HG02970 (cell line): ENCODE data around the gene AKAP12.
"Not testable (repeated sequence)": the region's sequence is repeated elsewhere in the genome, so short reads cannot be mapped to it uniquely, and the experiment has no call there.

Experiments used
- ATAC-seq: cut with Tn5 transposase; IDR thresholded peaks from one replicate; pipeline ENCODE4 v1.9.1; 2021; ENCODE audit warnings: mild to moderate bottlenecking, moderate library complexity, moderate number of reproducible peaks; ENCODE audit not compliant: unreplicated experiment, low FRiP score

The AKAP12 gene

DNA sequence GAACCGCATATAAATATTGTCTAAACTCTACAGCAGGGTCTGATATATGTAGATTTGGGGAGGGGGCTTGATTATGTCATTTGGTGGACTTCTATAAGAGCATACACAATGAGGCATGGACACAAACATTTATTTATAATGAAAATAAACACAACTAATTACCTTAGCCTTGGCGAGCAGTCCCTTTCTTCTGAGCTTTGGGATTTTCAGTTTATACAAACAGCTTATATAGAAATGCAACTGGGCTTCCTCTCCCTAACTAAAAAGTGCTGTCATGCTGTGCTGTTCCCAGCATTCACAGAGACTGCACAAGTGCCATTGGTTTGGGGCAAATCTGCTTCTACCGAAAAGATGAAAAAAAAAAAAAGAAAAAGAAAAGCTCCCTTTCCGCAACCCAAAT is 69.9 kb downstream of the AKAP12 start:
- ATAC-seq, result no peak

DNA sequence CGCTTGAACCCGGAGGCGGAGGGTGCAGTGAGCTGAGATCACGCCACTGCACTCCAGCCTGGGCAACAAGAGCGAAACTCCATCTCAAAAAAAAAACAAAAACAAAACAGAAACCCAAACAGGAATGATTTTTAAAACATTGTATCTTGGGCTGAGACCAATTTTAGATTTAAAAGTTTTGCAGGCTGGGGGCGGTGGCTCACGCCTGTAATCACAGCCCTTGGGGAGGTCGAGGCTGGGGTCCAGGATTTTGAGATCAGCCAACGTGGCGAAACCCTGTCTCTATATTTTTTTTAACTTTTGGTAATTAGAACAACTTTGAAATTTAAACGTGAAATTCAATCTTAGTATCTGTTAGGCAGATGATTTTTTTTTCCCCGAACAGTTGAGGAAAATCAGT is 70.5 kb downstream of the AKAP12 start:
- ATAC-seq, result no peak

DNA sequence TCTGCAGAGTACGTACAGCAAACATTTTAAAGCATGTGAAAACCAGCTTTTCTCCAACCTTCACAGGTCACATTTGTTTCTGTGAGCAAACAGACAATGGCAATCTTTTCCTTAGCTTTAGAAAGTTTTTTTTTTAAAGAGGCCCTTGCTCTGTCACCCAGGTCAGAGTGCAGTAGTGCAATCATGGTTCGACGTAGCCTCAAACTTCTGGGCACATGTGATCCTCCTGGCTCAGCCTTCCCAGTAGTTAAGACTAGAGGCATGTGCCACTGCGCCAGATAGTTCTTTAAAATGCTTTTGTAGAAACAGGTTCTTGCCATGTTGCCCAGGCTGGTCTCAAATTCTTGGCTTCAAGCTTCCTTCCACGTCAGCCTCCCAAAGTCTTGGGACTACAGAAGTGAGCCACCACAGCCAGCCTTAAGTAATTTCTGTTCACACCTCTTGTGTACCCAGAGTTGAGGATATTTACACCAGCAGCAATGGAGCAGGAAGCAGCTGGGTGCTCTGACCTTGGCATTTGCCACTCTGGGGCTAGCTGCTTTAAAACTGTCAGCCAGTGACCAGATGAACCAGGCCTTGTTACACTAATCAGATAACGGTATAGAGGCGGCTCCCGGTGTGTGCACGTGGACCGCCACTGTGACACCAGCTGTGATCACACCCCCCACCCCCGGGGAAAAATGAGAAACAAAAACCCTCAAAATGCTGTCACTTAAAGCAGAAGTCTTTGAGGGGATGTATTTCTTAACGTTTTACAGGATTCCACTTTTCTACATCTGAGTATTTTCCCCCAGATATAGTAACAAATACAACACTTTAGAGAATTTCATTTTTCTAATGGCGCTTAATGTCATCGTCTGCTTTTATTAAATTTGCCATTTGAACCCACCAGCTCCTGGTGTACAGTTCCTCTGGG is 71.3 kb downstream of the AKAP12 start:
- no peak for ATAC-seq

DNA sequence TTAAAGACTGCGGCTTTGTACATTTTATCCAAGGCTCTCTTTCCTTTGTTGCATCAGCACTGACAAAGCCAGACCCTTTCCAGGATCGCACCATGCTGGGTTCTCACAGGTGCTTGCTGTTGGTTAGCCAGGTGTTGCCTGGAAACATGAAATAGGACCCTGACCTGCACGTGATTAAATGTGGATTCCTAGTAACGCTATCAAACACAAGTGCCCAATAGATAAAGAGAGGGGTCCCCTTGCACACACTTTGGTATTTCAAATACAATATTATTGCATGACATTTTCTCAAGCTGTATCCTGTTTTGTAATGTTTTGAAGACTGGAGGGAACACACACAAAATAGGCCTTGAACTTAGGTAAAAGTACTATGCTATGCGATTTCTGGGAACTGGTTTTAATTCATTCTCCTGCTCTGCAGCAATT is 73.3 kb downstream of the AKAP12 start:
- no peak for ATAC-seq

DNA sequence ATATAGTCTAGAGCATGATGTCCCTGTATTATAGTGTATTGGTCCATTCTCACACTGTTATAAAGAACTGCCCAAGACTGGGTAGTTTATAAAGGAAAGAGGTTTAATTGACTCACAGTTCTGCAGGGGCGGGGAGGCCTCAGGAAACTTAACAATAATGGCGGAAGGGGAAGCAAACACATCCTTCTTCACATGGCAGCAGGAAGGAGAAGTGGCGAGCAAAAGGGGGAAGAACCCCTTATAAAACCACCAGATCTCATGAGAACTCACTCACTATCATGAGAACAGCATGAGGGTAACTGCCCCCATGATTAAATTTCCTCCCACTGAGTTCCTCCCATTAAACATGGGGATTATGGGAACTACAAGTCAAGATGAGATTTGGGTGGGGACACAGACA is 75.9 kb downstream of the AKAP12 start:
- ATAC-seq, result not testable (repeated sequence)

DNA sequence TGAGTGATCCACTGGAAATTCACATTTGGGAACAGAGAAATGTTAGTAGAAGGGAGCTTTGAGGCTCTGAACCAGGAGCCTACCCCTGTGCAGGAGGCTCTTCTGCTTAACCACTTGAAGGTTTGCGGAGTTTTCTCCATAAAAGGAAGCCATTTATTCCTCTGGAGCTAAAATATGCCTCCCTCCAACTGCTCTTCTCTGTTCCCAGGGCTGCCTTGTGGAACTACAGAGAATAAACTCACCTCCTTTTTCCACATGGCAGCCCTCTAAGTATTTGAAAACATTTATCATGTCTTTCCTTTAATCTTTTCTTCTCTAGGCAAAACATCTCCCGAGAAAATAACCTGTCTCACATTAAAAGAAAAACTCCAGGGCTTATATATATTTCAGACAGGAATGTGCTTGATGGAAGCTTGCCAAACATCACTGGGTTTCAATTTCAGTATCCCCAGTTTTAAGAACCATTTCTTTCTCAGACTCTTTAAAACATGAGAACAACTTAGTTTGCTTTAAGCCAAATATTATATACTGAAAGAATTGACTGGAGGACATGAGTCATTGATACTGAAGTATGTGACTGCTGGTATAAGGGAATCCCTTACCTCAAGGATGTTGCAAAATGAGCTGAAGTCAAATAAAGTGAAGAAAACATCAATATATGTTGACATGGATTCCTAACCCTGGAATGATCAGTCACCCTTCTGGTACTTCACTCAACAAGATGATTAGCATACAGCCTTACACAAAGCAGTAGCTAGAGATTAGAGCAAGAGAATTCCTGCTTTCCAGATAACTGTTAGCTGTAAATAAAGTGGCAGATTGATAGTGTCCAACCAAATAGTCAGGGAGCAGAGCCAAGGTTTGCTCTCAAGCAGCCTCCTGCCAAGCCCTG is 77.6 kb downstream of the AKAP12 start:
- no peak for ATAC-seq

DNA sequence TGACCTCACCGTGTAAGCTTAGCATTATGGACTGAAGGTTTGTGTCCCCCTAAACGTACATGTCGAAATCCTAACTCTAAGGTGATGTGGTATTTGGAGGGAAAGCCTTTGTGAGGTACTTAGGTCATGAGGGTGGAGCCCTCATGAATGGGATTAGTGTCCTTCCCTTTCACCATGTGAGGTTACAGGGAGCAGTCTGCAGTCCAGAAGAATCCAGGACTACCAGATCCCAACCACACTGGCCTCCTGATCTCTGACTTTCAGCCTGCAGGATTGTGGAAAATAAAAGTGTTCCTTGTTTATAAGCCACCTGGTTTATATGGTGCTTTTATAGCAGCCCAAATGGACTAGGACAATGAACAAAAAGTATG is 78.2 kb downstream of the AKAP12 start:
- ATAC-seq, result no peak

DNA sequence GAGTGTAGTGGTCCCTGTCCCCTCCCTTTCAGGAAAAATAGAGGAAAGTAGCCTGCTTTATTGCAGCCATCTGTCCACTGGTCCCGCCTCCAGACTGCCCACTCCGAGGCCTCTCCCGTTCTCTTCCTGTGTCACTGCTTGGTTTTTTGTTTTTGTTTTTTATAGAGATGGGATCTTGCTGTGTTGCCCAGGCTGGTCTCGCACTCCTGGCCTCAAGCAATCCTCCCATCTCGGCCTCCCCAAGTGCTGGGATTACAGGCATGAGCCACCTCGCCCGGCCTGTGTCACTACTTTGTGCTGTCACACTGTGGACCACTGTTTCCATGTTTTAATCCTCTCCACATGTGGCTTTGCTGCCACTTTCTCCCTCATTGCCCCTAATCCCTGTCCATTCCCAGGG is 80.4 kb downstream of the AKAP12 start:
- ATAC-seq, result no peak

DNA sequence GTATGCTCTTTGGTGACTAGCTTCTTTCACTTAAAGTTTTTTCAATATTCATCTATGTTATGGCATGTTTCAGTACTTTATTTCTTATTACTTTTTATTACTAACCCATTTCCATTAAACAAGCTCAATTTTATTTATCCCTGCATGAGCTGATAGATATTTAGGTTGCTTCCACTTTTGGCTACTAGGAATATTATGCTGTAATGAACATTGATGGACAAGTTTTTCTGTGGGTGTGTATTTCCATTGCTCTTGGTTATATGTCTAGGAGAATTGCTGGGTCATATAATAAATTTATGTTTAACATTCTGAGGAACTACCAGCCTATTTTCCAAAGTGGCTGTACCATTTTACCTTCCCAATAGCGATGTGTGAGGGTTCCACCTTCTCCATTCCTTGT is 81.7 kb downstream of the AKAP12 start:
- no peak for ATAC-seq

DNA sequence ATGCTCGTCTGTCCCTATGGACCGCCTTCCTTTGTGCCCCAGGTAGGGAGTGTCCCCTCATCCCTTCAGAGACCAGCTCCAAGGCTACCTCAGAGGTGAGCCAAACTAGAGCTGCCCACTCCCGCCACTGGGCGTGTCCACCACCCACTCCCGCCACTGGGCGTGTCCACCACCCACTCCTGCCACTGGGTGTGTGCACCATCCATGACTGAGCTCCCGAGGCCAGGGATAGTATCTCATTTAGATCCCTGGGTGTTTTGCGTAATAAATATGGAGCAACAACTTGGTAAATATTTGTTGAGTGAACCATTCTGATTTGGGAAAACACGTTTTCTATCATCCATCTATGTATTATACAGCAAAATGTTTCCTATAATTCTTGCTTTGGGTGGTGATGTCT is 82.8 kb downstream of the AKAP12 start:
- no peak for ATAC-seq

DNA sequence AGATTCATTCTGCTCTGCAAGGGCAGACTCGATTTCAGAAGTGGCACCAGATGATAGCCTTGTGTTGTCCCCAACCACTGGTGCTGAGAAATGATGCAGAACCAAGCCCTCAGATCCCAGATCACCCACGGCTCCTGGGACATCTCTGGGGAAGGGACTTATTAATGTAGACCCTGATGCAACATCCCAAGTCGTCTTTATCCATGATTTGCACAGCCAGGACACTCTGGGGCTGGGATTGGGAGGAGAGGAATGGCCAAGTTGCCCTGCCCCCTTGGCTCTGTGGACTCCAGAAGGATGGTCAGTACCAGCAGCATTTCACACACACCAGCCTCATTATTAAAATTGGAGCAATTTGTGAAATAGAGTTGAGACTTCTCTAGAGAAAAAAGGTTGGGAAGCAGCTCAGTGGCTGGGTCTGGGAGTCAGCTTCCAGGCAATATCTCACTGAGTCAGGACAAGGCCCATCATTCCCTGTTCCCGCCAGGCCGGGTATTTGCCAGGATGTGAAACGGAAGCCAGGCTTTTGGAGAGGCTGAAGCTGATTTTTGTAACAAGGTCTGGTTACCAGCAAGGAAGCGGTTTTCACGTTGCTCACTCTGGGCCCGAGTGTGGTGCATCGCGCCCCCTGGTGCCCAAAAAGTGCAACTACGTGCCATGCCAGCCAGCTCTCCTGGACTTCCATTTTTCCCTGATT is 84.2 kb downstream of the AKAP12 start:
- ATAC-seq, result no peak

DNA sequence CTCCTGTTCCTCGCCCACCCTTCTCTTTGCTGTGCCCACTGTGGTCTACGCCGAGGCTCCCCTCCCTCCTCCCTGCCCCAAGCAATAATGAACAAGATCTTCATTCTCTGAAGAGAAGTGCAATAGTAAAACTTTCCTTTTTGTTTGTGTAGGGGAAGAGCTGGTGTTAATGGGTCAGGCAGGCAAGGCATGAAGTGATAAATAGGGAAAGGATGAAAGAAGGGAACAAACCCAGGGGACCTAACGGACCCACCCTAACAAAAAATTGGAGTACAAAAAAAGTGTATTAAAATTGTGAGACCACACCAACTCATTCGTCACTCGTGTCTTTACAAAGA is 84.7 kb downstream of the AKAP12 start:
- no peak for ATAC-seq

DNA sequence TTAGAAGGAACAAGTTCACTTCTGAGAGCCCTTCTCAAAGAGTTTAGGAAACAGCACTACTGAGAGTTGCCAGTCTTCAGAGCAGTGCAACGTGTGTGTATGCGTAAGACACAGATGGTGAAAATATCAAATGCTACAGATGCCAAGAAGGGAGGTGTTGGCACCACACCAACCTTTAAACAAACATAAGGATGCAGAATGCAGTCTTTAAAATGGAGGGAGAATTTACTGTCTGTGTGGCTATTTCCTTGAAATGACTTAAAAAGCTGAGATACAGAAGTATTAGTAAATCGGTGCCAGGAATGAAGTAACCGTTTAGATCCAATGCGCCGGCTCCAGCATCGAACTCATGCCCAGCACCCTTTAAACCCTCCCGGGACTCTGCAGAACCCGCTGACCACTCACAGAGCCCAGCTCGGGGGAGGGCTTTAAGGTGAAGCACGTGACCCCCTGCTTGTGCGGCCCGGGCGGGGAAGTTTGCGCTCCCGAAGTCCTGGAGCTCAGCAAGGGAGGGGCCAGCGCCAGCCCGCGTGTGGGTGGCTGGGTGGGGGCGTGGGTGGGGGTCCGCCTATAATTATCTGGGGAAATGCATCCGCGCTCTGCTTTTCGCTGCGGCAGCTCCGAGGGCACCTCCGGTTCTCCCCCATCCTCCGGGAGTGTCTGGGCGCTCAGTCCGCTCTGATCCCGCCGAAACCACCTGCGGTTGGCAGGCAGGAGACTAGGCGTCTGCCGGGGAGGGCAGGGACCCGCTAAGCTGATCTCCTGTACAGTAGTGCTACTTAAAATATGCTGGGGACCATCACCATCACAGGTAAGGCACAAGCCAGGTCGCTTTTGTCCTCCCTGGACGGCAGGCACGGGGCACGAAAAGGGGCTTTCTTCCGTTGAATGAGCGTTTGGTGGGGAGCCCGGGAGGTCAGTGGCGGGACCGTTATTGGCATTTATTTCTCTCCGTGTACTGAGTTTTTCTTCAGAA is 85.6 kb downstream of the AKAP12 start:
- ATAC-seq, result no peak

DNA sequence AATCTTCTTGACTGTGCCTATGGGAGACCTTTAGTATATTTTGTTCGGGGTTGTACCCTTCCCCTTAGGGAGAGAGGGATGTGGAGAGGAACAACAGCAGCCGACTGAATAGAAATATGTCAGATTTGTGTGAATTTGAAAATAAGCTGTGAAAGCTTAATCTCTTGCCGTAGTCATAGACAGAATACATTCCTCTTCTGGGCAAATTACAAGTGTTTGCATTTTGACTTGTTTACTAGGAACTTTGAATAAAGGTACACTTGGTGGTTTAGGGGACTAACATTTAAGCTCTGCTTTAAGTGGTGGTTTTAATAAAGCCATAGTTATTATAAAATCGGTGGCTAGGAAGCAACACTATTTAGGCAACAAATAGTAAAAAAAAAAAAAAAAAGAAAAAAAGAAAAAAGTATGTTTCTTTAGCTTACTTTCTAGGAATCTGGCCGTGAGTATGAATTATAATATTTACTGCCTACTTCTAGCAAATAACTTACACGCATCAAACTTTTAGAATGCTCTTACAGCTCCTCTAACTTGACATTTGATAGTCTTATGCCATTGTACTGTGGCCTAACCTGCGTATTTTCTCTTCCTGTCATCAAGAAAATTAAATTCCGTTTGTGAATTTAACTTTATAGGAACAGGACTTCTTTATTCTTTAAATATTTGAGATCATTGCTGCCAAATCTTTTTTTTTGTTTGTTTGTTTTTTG is 86.5 kb downstream of the AKAP12 start:
- ATAC-seq, result no peak

DNA sequence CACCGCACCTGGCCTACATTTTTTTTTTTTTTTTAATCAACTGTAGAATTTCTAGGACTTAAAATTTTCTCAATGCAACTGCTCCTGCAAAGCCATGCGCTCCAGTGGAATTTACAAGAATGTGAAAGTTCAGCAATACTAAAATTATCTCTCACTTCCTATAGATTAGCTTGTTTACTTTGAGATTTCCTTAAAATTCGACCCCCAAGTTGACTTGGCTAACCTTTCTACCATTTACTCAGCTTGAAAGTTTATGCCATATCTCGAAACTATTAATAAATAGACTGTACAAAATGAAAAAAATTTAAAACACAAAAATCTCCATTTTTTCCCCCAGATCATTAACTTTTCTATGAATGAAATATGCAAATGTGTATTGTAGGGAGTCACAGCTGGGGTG is 87.3 kb downstream of the AKAP12 start:
- no peak for ATAC-seq

DNA sequence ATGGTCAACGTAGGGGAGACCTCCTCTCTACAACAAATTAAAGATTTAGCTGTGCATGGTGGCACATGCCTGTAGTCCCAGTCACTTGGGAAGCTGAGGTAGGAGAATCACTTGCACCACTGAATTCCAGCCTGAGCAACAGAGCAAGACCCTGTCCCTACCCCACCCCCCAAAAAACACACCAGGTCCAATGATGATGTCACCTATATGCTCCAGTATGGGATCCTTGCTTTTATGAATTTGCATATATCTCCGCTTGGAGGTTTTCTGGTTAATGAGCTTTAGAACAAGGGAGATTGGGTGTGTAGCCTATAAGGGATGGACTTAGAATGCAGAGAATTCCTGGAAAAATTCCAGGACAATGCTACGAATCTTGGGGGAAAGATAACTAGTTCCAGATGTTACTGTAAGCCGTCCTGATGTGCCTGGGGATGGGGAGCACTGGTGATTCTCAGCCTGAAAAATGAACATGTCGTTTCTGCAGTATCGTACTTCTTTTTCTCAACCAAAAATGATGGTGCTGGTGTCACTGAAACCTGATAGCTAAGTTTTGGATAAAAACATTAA is 90.4 kb downstream of the AKAP12 start:
- no peak for ATAC-seq

DNA sequence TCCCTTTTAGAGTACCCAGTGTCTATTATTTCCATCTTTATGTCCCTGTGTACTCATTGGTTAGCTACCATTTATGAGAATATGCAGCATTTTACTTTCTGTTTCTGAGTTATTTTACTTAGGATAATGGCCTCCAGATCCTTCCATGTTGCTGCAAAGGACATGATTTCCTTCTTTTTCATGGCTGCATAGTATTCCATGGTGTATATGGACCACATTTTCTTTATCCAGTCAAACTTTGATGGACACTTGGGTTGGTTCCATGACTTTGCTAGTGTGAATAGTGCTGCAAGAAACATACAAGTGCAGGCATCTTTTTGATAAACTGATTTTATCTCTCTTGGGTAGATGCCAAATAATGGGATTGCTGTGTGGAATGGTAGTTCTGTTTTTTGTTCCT is 96.2 kb downstream of the AKAP12 start:
- ATAC-seq, result no peak

DNA sequence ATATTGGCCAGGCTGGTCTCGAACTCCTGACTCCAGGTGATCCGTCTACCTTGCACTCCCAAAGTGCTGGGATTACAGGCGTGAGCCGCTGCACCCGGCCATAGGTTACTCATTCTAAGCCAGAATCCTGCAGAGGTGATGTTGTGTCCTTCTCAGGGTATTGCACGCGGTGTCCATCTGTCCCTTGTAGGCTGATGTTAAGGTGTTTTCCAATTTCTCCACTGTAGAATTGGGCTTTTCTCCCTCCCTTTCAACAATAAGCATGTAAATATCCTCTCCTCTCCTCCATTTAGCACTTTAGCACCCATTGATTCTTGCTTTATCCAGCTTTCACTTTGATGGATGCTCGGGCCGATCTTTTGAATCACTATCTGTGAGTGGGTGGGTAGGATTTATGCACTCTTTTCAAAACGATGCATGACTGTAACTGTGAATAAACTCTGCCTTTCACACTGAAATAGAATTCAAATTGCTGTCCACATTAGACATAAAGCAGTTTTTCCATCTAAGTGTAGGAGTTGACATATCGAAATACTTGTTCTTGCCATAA is 99.0 kb downstream of the AKAP12 start:
- no peak for ATAC-seq

DNA sequence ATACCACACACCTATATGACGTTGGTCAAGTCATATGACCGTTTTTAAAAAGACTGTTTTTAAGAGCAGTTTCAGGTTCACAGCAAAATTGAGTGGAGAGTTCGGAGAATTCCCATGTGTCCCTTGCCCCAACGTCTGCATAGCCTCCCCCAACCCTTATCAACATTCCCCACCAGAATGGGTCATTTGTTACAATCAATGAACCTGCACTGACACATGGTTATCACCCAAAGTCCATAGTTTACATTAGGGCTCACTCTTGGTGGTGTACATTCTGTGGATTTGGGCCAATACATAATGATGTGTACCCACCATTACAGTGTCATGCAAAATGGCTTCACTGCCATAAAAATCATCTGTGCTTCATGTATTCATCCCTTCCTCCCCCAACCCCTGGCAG is 99.6 kb downstream of the AKAP12 start:
- ATAC-seq, result no peak
